GM12873 (cell line): ENCODE data around the gene FARP1.

Experiments
- TF ChIP-seq, protein P1 (sequence below): IDR thresholded peaks from 2 replicates; pipeline ENCODE4 v1.5.1; 2012; ENCODE audit warnings: low read depth, mild to moderate bottlenecking, moderate library complexity, low read length, control low read depth; ENCODE audit not compliant: insufficient read depth; ENCODE audit errors: missing control alignments

Gene FARP1

GRCh38 chr13:98313922-98314292, 171.0 kb downstream of the FARP1 start:
- TF ChIP-seq, protein P1, sequence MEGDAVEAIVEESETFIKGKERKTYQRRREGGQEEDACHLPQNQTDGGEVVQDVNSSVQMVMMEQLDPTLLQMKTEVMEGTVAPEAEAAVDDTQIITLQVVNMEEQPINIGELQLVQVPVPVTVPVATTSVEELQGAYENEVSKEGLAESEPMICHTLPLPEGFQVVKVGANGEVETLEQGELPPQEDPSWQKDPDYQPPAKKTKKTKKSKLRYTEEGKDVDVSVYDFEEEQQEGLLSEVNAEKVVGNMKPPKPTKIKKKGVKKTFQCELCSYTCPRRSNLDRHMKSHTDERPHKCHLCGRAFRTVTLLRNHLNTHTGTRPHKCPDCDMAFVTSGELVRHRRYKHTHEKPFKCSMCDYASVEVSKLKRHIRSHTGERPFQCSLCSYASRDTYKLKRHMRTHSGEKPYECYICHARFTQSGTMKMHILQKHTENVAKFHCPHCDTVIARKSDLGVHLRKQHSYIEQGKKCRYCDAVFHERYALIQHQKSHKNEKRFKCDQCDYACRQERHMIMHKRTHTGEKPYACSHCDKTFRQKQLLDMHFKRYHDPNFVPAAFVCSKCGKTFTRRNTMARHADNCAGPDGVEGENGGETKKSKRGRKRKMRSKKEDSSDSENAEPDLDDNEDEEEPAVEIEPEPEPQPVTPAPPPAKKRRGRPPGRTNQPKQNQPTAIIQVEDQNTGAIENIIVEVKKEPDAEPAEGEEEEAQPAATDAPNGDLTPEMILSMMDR, result no peak

GRCh38 chr13:98315466-98315865, 172.6 kb downstream of the FARP1 start:
- TF ChIP-seq, protein P1, result no peak

GRCh38 chr13:98315902-98316301, 173.0 kb downstream of the FARP1 start:
- TF ChIP-seq, protein P1, result no peak

DNA sequence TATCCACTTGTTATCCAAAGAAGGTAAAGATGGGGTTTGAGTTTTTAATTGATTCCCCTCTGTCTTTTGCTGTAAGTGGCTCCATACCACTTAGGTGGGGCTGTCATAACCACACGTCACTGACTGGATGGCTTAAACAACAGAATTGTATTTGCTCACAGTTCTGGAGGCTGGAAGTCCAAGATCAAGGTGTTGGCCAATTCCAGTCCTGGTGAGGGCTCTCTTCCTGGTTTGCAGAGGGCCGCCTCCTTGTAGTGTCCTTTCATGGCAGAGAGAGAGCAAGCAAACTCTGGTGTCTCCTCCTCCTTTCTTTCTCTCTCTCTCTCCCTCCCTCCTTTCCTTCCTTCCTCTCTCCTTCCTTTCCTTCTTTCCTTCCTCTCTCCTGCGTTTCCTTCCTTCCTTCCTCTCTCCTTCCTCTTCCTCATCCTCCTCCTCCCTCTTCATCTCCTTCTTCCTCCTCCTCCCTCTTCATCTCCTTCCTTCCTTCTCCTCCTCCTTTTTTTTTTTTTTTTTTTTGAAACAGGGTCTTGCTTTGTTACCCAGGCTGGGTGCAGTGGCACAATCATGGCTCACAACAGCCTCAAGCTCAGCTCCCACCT, 174.8 kb downstream of the FARP1 start:
- TF ChIP-seq, protein P1, result no peak

DNA sequence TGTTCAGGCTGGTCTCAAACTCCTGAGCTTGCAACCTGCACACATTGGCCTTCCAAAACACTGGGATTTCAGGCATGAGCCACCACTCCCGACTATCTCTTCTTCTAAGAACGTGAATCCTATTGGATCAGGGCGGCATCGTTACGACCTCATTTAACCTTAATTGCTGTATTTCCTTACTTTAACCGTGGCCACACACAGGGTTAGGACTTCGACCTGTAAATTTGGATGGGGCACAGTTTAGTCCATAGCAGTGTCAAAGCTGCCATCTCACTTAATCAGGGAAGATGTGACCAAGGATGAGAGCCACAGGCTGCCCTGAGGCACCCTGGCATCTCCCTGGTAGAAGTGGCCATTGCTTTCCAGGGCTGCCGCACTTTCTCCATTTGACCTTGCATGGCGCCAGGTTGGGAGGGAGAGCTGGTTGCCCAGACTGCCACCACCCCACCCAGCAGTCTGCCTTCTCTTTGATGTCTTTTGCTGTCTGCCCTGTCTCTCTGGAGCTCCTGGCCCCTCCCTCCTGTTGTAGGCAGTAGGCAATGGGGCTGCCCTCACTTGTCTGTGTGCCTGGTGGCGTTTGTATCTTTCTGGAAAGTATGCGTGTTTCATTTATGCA, 175.5 kb downstream of the FARP1 start:
- TF ChIP-seq, protein P1, result no peak

DNA sequence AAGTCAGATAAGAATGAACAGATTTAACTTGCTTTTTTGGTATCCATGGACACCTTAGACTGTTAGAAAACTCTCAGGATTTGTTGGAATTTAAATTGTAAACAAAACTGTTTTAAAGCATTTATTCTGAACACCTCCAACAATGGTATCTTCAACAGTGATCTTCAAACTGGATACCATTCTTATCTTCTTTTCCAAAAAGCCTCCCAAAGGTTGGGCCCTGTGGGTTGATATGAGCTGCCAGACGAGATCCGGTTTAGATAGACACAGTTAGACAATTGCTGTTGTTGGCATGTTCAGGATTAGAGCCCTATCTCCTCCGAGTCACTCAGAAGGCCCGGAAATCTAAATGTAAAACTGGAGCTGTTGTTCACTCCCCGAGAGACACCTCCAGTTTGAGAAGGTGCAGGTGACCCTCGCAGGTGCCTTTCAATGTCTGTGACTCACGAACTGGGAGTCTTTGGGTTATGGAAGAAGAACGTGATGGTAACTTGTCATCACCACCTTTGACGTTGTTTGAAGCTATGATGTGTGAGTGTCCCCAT, 177.7 kb downstream of the FARP1 start:
- TF ChIP-seq, protein P1, result no peak

- TF ChIP-seq, protein P1, result no peak
Observed at GRCh38 chr13:98321395-98321794, 178.5 kb downstream of the FARP1 start.
